GM19452 (cell line): ENCODE results near the gene WNT3.

Experiments used
- ATAC-seq: cut with Tn5 transposase; IDR thresholded peaks from one replicate; pipeline ENCODE4 v1.9.1; 2021; ENCODE audit not compliant: unreplicated experiment

The WNT3 gene

GRCh38 chr17:46736100-46736499 lies 82.4 kb downstream of the WNT3 start:
- no peak for ATAC-seq

- ATAC-seq = no peak
Measured at GRCh38 chr17:46733837-46734475, 84.5 kb downstream of the WNT3 start.

- ATAC-seq = no peak
Measured at GRCh38 chr17:46732754-46733398, 85.6 kb downstream of the WNT3 start.

- no peak for ATAC-seq
Measured at GRCh38 chr17:46732160-46732559, 86.3 kb downstream of the WNT3 start.

GRCh38 chr17:46730679-46731078 lies 87.8 kb downstream of the WNT3 start:
- no peak for ATAC-seq

GRCh38 chr17:46730026-46730425 lies 88.5 kb downstream of the WNT3 start:
- ATAC-seq = no peak

GRCh38 chr17:46727572-46728348 lies 90.7 kb downstream of the WNT3 start:
- ATAC-seq = no peak

- no peak for ATAC-seq
Measured at GRCh38 chr17:46726206-46726605, 92.3 kb downstream of the WNT3 start.

- no peak for ATAC-seq
Measured at GRCh38 chr17:46722662-46723285, 95.7 kb downstream of the WNT3 start.

- no peak for ATAC-seq
Measured at GRCh38 chr17:46720408-46720807, 98.1 kb downstream of the WNT3 start.

GRCh38 chr17:46719891-46720290 lies 98.6 kb downstream of the WNT3 start:
- ATAC-seq = no peak

GRCh38 chr17:46717999-46718398 lies 100.5 kb downstream of the WNT3 start:
- ATAC-seq = no peak
